Measurements from ENCODE around the gene DYNC1H1. TPM values are rescaled to one million over a fixed set of nuclear protein-coding genes. Genes with fewer than 3 reads are reported as not detected.

Gene DYNC1H1
- total and polyA plus RNA-seq, 2 donors (not counting 1 experiment from before 2014, with no cell fraction given), result 73.2 to 257 TPM

DNA sequence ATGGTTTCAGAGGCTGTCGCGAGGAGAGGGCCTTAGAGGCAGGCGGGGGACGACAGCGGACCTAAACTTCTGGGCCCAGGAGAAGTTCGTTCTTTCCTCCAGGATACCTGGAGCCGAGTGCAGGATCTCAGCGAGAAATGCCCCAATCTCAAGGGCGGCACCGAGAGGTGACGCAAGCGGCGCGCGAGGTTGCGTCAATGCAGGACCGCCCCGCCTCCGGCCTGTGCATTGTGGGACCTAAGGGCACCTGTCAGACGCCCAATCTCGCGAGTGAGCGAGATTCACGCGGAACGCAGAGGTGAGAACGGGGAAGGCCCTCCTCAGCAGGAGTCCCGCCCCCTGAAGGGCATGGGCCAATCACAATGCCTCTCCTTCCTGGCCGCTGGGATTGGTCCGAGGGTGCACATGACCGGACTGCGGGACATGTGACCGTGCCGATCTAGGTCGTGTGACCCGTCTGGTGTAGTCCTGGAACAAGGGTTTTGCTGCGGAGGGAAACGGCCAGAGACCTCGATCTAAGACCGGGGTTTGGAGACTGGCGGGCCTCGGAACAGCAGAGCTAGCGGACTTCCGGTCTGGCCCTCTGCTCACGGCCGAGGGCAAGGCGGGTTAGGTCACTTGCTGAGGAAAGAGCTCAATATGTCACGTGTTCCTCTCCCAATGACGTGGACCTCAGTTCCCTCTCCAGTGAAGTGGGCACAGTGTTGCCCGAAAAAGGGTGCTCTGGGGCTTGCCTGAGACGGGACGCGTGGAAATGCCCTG, 16.3 kb upstream of the DYNC1H1 start:
- peaks cover 10 to 18% of the 10 kb centered on the region in 2 donors for H3K4me1 ChIP-seq (ENCODE audit: control insufficient read depth in 2 of 2, insufficient read depth in 2 of 2, low read length in 2 of 2)
- DNase-seq (peak; percentile 100), ATAC-seq (ENCODE audit: low read depth) (peak; percentile 96)
- POLR2A ChIA-PET, result interaction anchor here (0.6 to 2.1 kb wide), 9 partner anchors 9 to 662 kb away, joined by 3 to 21 read pairs (median 5); partner anchors contain the start of gene DYNC1H1
- peak overlapping the region; percentile 80 to 99 (median 91) for H3K4me3 ChIP-seq (ENCODE audit: control extremely low read depth in 1 of 5, extremely low read depth in 1 of 5, insufficient read depth in 1 of 5, low read depth in 2 of 5, low read length in 4 of 5)
- H3K4me3 Mint-ChIP-seq, result peak overlapping the region; percentile 97
- no peaks in the 10 kb centered on the region for H4K20me1 ChIP-seq (ENCODE audit: control insufficient read depth, insufficient read depth, low read length, poor library complexity, severe bottlenecking)
- under 1% methylated on average over 53 of the region's 53 CpGs for WGBS (ENCODE audit: insufficient coverage)
- no peaks in the 10 kb centered on the region for H3K9me3 Mint-ChIP-seq (ENCODE audit: insufficient read depth)
- H2AFZ ChIP-seq (ENCODE audit: insufficient read depth, low read depth, low read length, poor library complexity, severe bottlenecking), result peak overlapping the region; percentile 84
- peaks cover 23% of the 10 kb centered on the region for H3K4me1 Mint-ChIP-seq
- no peaks in the 10 kb centered on the region for H3K36me3 ChIP-seq (replicated peaks in 1 of 2; ENCODE audit: control extremely low read depth in 1 of 2, control insufficient read depth in 1 of 2, extremely low read depth in 1 of 2, insufficient read depth in 2 of 2, low read length in 1 of 2)
- peaks cover 25% of the 10 kb centered on the region for H3K27me3 Mint-ChIP-seq
- peak overlapping the region; percentile 99 for H3K27ac Mint-ChIP-seq
- intact Hi-C loops (cut with micrococcal nuclease), result loop anchor here (1.0 to 10.0 kb wide), 11 partner anchors 16 to 1897 kb away; partner anchors contain the start of genes DYNC1H1, HSP90AA1, MOK and PPP1R13B
- no peaks in the 10 kb centered on the region for H3K9me3 ChIP-seq (ENCODE audit: control extremely low read depth in 1 of 3, control insufficient read depth in 2 of 3, insufficient read depth in 1 of 3, low read length in 2 of 3)
- peak overlapping the region; percentile 96 for H3K9ac ChIP-seq (ENCODE audit: low read length)
- no peak for TF ChIP-seq EZH2 (IDR thresholded peaks at IDR 0.05; ENCODE audit: borderline replicate concordance, insufficient read depth, low read depth, low read length, poor library complexity, severe bottlenecking)
- TF ChIP-seq, protein P1, sequence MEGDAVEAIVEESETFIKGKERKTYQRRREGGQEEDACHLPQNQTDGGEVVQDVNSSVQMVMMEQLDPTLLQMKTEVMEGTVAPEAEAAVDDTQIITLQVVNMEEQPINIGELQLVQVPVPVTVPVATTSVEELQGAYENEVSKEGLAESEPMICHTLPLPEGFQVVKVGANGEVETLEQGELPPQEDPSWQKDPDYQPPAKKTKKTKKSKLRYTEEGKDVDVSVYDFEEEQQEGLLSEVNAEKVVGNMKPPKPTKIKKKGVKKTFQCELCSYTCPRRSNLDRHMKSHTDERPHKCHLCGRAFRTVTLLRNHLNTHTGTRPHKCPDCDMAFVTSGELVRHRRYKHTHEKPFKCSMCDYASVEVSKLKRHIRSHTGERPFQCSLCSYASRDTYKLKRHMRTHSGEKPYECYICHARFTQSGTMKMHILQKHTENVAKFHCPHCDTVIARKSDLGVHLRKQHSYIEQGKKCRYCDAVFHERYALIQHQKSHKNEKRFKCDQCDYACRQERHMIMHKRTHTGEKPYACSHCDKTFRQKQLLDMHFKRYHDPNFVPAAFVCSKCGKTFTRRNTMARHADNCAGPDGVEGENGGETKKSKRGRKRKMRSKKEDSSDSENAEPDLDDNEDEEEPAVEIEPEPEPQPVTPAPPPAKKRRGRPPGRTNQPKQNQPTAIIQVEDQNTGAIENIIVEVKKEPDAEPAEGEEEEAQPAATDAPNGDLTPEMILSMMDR (IDR thresholded peaks at IDR 0.05), result no peak
- peaks cover 13% of the 10 kb centered on the region for H3K79me2 ChIP-seq (ENCODE audit: control insufficient read depth, insufficient read depth, low read length)
- CTCF ChIA-PET, result interaction anchor here (0.6 to 2.9 kb wide), 10 partner anchors 10 to 369 kb away, joined by 3 to 14 read pairs (median 4); no protein-coding TSS in a partner anchor
- H3K27ac ChIP-seq (ENCODE audit: low read length in 2 of 2), result peak overlapping the region; percentile 97 to 99
- H3K27me3 ChIP-seq (replicated peaks in 1 of 4; ENCODE audit: control extremely low read depth in 1 of 4, control insufficient read depth in 3 of 4, insufficient read depth in 4 of 4, low read length in 3 of 4), result peaks cover 0 to 13% (median 2%) of the 10 kb centered on the region in 4 experiments
- peak overlapping the region; percentile 96 for H3K4me2 ChIP-seq (replicated peaks; ENCODE audit: low read depth, low read length, poor library complexity, severe bottlenecking)
